DND-41 (cell line): ENCODE results near the gene VCAM1.

Experiments used
- ATAC-seq: fragments of 200-7000 bp; cut with Tn5 transposase; 3 replicates; pipeline ENCODE4 v1.9.1; 2021; ENCODE audit warnings: low read depth; ENCODE audit not compliant: insufficient read depth
- DNase-seq: peaks from one replicate; pipeline ENCODE4 v3.0.0-alpha.2; 2020
- H2AFZ ChIP-seq: 2 replicates; pipeline ENCODE4 v1.6.0; 2012; ENCODE audit warnings: low read depth, low read length
- H3K27ac ChIP-seq: 2 replicates; pipeline ENCODE4 v1.5.1; 2012; ENCODE audit warnings: low read length, inconsistent platforms
- H3K27me3 ChIP-seq: fragments of 200-600 bp; sonication (generic); 2 replicates; pipeline ENCODE4 v1.6.0; 2012; ENCODE audit warnings: low read length, mild to moderate bottlenecking, inconsistent platforms; ENCODE audit not compliant: insufficient read depth, poor library complexity
- H3K36me3 ChIP-seq: 2 replicates; pipeline ENCODE4 v1.5.1; 2012; ENCODE audit warnings: low read length, inconsistent platforms; ENCODE audit not compliant: insufficient read depth
- H3K4me1 ChIP-seq: 2 replicates; pipeline ENCODE4 v1.5.1; 2012; ENCODE audit warnings: mild to moderate bottlenecking, low read length; ENCODE audit not compliant: insufficient read depth
- H3K4me2 ChIP-seq: 2 replicates; pipeline ENCODE4 v1.6.0; 2012; ENCODE audit warnings: mild to moderate bottlenecking, moderate library complexity, low read length, inconsistent platforms; ENCODE audit not compliant: insufficient read depth
- H3K4me3 ChIP-seq, 2 experiments: fragments of 200-600 bp in 1 of 2; shearing (Covaris generic) in 1 of 2; 2 replicates each; pipeline ENCODE4 v1.5.1; 2012 to 2016; ENCODE audit warnings: inconsistent platforms in 2 of 2, low read length in 2 of 2, mild to moderate bottlenecking in 2 of 2, low read depth in 1 of 2, moderate library complexity in 1 of 2
- H3K79me2 ChIP-seq: 2 replicates; pipeline ENCODE4 v1.6.0; 2012; ENCODE audit warnings: low read length, inconsistent platforms; ENCODE audit not compliant: insufficient read depth
- H3K9ac ChIP-seq: 2 replicates; pipeline ENCODE4 v1.6.0; 2012; ENCODE audit warnings: low read depth, mild to moderate bottlenecking, inconsistent platforms, low read length, moderate library complexity
- H3K9me3 ChIP-seq: 2 replicates; pipeline ENCODE4 v1.5.1; 2012; ENCODE audit warnings: low read length, moderate library complexity, mild to moderate bottlenecking, inconsistent platforms; ENCODE audit not compliant: insufficient read depth, severe bottlenecking
- H4K20me1 ChIP-seq: 2 replicates; pipeline ENCODE4 v1.6.0; 2012; ENCODE audit warnings: low read length; ENCODE audit not compliant: insufficient read depth
- EZH2 ChIP-seq: IDR thresholded peaks from 3 replicates; pipeline ENCODE4 v1.6.1; 2012; ENCODE audit warnings: borderline replicate concordance, low read depth, mild to moderate bottlenecking, moderate library complexity, low read length, inconsistent platforms; ENCODE audit not compliant: severe bottlenecking
- TF ChIP-seq, protein P1 (sequence below): IDR thresholded peaks from 2 replicates; pipeline ENCODE4 v1.5.1; 2012; ENCODE audit warnings: borderline replicate concordance, low read length, moderate library complexity, mild to moderate bottlenecking; ENCODE audit not compliant: poor library complexity, severe bottlenecking; ENCODE audit errors: extremely low read depth

The VCAM1 gene

GRCh38 chr1:100719490-100719889, at the start of gene VCAM1:
TSS of gene VCAM1 (plus strand) at chr1:100719742. CDS start at chr1:100719861, 119 bp downstream.
- no peaks in the 10 kb centered on the region for H3K27me3 ChIP-seq
- no peaks in the 10 kb centered on the region for H3K79me2 ChIP-seq
- no peaks in the 10 kb centered on the region for H4K20me1 ChIP-seq
- no peak for DNase-seq
- no peak within 1 kb of the TSS for H3K4me2 ChIP-seq
- no peaks in the 10 kb centered on the region for H3K9me3 ChIP-seq
- TF ChIP-seq EZH2: no peak
- TF ChIP-seq, protein P1, sequence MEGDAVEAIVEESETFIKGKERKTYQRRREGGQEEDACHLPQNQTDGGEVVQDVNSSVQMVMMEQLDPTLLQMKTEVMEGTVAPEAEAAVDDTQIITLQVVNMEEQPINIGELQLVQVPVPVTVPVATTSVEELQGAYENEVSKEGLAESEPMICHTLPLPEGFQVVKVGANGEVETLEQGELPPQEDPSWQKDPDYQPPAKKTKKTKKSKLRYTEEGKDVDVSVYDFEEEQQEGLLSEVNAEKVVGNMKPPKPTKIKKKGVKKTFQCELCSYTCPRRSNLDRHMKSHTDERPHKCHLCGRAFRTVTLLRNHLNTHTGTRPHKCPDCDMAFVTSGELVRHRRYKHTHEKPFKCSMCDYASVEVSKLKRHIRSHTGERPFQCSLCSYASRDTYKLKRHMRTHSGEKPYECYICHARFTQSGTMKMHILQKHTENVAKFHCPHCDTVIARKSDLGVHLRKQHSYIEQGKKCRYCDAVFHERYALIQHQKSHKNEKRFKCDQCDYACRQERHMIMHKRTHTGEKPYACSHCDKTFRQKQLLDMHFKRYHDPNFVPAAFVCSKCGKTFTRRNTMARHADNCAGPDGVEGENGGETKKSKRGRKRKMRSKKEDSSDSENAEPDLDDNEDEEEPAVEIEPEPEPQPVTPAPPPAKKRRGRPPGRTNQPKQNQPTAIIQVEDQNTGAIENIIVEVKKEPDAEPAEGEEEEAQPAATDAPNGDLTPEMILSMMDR: no peak
- H3K27ac ChIP-seq: no peak within 1 kb of the TSS
- no peaks in the 10 kb centered on the region for H3K4me1 ChIP-seq
- ATAC-seq: no peak
- H3K4me3 ChIP-seq: no peak within 1 kb of the TSS
- no peak within 1 kb of the TSS for H3K9ac ChIP-seq
- no peak within 1 kb of the TSS for H2AFZ ChIP-seq
- no peaks in the 10 kb centered on the region for H3K36me3 ChIP-seq

DNA sequence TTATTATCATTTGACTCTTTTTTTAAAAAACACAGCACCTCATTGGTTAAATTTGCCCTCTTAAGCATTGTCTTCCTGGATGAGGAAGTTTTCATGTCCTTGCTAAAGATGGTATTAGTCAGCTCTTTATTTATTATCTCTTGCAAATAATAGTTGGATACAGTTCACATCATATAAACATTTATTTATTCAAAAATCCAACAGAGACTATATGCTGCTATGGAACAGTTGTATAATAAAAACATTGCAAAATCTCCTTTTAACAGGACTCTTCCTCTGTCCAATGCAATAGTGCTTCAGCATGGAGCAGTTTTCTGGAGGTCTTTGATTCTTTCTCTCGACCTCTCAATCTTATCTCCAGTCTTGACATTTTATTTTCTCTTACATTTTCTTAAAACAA, 49.5 kb upstream of the VCAM1 start:
- no peak overlapping the region for H3K9ac ChIP-seq
- no peaks in the 10 kb centered on the region for H3K79me2 ChIP-seq
- TF ChIP-seq, protein P1: no peak
- TF ChIP-seq EZH2: no peak
- no peak overlapping the region for H3K4me2 ChIP-seq
- no peaks in the 10 kb centered on the region for H3K4me1 ChIP-seq
- no peaks in the 10 kb centered on the region for H4K20me1 ChIP-seq
- no peak overlapping the region for H3K4me3 ChIP-seq
- H3K27me3 ChIP-seq: no peaks in the 10 kb centered on the region
- H3K27ac ChIP-seq: no peak overlapping the region
- no peaks in the 10 kb centered on the region for H3K36me3 ChIP-seq
- DNase-seq (no peak), ATAC-seq (no peak)
- no peaks in the 10 kb centered on the region for H3K9me3 ChIP-seq
- no peak overlapping the region for H2AFZ ChIP-seq

- no peaks in the 10 kb centered on the region for H3K4me1 ChIP-seq
- ATAC-seq (no peak), DNase-seq (no peak)
- no peak overlapping the region for H3K9ac ChIP-seq
- H3K27me3 ChIP-seq: no peaks in the 10 kb centered on the region
- no peak overlapping the region for H3K4me2 ChIP-seq
- no peak overlapping the region for H3K27ac ChIP-seq
- no peaks in the 10 kb centered on the region for H4K20me1 ChIP-seq
- H3K79me2 ChIP-seq: no peaks in the 10 kb centered on the region
- no peaks in the 10 kb centered on the region for H3K36me3 ChIP-seq
- no peak overlapping the region for H3K4me3 ChIP-seq
- no peaks in the 10 kb centered on the region for H3K9me3 ChIP-seq
- TF ChIP-seq, protein P1: no peak
- no peak for TF ChIP-seq EZH2
- no peak overlapping the region for H2AFZ ChIP-seq
Measured at GRCh38 chr1:100671601-100672000, 47.9 kb upstream of the VCAM1 start.
